HCT116 (cell line): Measurements from ENCODE around the gene BTBD9. TPM values are rescaled to one million over a fixed set of nuclear protein-coding genes. Genes with fewer than 3 reads are reported as not detected.

Experiments
- ATAC-seq: fragments of 200-7000 bp; cut with Tn5 transposase; 2 replicates; pipeline ENCODE4 v1.9.1; 2020; ENCODE audit warnings: mild to moderate bottlenecking, moderate library complexity
- BruUV-seq: library from RNA; stranded (reverse); fragments of 400-500 nt; replicated peaks from 2 replicates; lab custom pipeline; 2021; lab: Mats Ljungman, UMichigan
- CTCF ChIA-PET: fragments of 300-600 bp; sonication (Branson Sonifier 250); formaldehyde crosslinking; loops from one replicate; lab custom pipeline; 2021; ENCODE audit warnings: antibody characterized with exemption; lab: Charles Lee
- POLR2A ChIA-PET: fragments of 300-600, 350-600 bp; sonication (Branson Sonifier 250); formaldehyde crosslinking; loops from one replicate; lab custom pipeline; 2021; ENCODE audit warnings: antibody characterized with exemption; lab: Charles Lee
- RAD21 ChIA-PET, 2 experiments: fragments of 300-600 bp; sonication (Branson Sonifier 250); formaldehyde crosslinking; loops; one replicate each; lab custom pipeline; 2023; ENCODE audit warnings: low total read pairs in 2 of 2; ENCODE audit not compliant: uncharacterized antibody in 2 of 2, unreplicated experiment in 2 of 2, low non-redundant PET in 1 of 2; lab: Charles Lee
- DNase-seq: peaks from one replicate; pipeline ENCODE4 v3.0.0-alpha.2; 2010; ENCODE audit warnings: low read depth, low spot score
- H2AFZ ChIP-seq: fragments of 200-600 bp; shearing (Covaris generic), sonication (generic); 2 replicates; pipeline ENCODE4 v1.6.1; 2017; ENCODE audit warnings: low read depth, mixed run types, mixed read lengths, antibody characterized with exemption, low read length; ENCODE audit not compliant: poor library complexity, severe bottlenecking
- H3K27ac ChIP-seq: 2 replicates; pipeline ENCODE4 v1.5.1; 2012; ENCODE audit warnings: low read depth, low read length
- H3K27me3 ChIP-seq: fragments of 200-600 bp; sonication (generic); 2 replicates; pipeline ENCODE4 v1.6.1; 2016; ENCODE audit warnings: mixed run types, low read length, mixed read lengths; ENCODE audit not compliant: insufficient read depth
- H3K36me3 ChIP-seq, 2 experiments: fragments of 200-500 bp in 1 of 2; fragments of 200-600 bp in 1 of 2; sonication (Bioruptor generic) in 1 of 2; sonication (generic) in 1 of 2; 2 replicates each; pipeline versions ENCODE4 v1.5.1 to v1.6.1; 2014 to 2016; ENCODE audit warnings: low read length in 2 of 2, inconsistent platforms in 1 of 2, mixed read lengths in 1 of 2, mixed run types in 1 of 2; ENCODE audit not compliant: insufficient read depth in 2 of 2, control insufficient read depth in 1 of 2
- H3K4me1 ChIP-seq, 2 experiments: fragments of 200-600 bp in 1 of 2; sonication (generic) in 1 of 2; 2 replicates each; pipeline versions ENCODE4 v1.5.1 to v1.6.1; 2012 to 2017; ENCODE audit warnings: low read length in 2 of 2, inconsistent platforms in 1 of 2, mild to moderate bottlenecking in 1 of 2, mixed read lengths in 1 of 2, mixed run types in 1 of 2, moderate library complexity in 1 of 2; ENCODE audit not compliant: insufficient read depth in 2 of 2, control insufficient read depth in 1 of 2
- H3K4me2 ChIP-seq: fragments of 200-600 bp; sonication (generic); 2 replicates; pipeline ENCODE4 v1.6.1; 2017; ENCODE audit warnings: mixed run types, low read length, mixed read lengths
- H3K4me3 ChIP-seq, 2 experiments: fragments of 200-600 bp in 1 of 2; sonication (generic) in 1 of 2; replicated peaks in 1 of 2; 2 replicates each; pipeline ENCODE4 v1.5.1; 2011 to 2016; ENCODE audit warnings: low read length in 2 of 2, control low read depth in 1 of 2, low read depth in 1 of 2, mild to moderate bottlenecking in 1 of 2, mixed read lengths in 1 of 2, mixed run types in 1 of 2
- H3K79me2 ChIP-seq: fragments of 200-600 bp; sonication (generic); 2 replicates; pipeline ENCODE4 v1.6.1; 2017; ENCODE audit warnings: mild to moderate bottlenecking, mixed run types, low read length, moderate library complexity, mixed read lengths; ENCODE audit not compliant: insufficient read depth
- H3K9ac ChIP-seq: fragments of 200-600 bp; sonication (generic); 2 replicates; pipeline ENCODE4 v1.6.1; 2016; ENCODE audit warnings: low read length, mixed read lengths
- H3K9me2 ChIP-seq: fragments of 200-600 bp; sonication (generic), shearing (Covaris generic); 2 replicates; pipeline ENCODE4 v1.6.1; 2017; ENCODE audit warnings: mixed run types, mild to moderate bottlenecking, moderate library complexity; ENCODE audit not compliant: insufficient read depth
- H3K9me3 ChIP-seq, 2 experiments: fragments of 200-500 bp in 1 of 2; fragments of 200-600 bp in 1 of 2; sonication (Bioruptor generic) in 1 of 2; sonication (generic) in 1 of 2; 2 replicates each; pipeline ENCODE4 v1.6.1; 2014 to 2017; ENCODE audit warnings: low read length in 2 of 2, mixed read lengths in 2 of 2, inconsistent platforms in 1 of 2, low read depth in 1 of 2, mild to moderate bottlenecking in 1 of 2, mixed run types in 1 of 2, moderate library complexity in 1 of 2; ENCODE audit not compliant: control insufficient read depth in 1 of 2, insufficient read depth in 1 of 2
- H4K20me1 ChIP-seq: fragments of 200-600 bp; sonication (generic), shearing (Covaris generic); 2 replicates; pipeline ENCODE4 v1.6.1; 2017; ENCODE audit warnings: mixed run types, mild to moderate bottlenecking, moderate library complexity; ENCODE audit not compliant: insufficient read depth
- CBX3 ChIP-seq: IDR thresholded peaks from 2 replicates; pipeline ENCODE4 v1.6.1; 2012; ENCODE audit warnings: low read depth
- FOSL1 ChIP-seq: IDR thresholded peaks from 2 replicates; pipeline ENCODE4 v1.6.1; 2012; ENCODE audit warnings: low read depth
- MAX ChIP-seq: IDR thresholded peaks from 2 replicates; pipeline ENCODE4 v1.6.1; 2012
- POLR2A ChIP-seq: IDR thresholded peaks from 2 replicates; pipeline ENCODE4 v1.7.0; 2011; ENCODE audit warnings: borderline replicate concordance; ENCODE audit not compliant: insufficient read depth, insufficient read length; ENCODE audit errors: extremely low read depth
- SP1 ChIP-seq: IDR thresholded peaks from 2 replicates; pipeline ENCODE4 v1.6.1; 2012; ENCODE audit warnings: low read depth
- SRF ChIP-seq: IDR thresholded peaks from 2 replicates; pipeline ENCODE4 v1.6.1; 2012; ENCODE audit warnings: low read depth
- ZFX ChIP-seq: fragments of 450-650 bp; IDR thresholded peaks from 2 replicates; pipeline ENCODE4 v1.6.1; 2017
- intact Hi-C: fragments of 100-400 bp; cut with micrococcal nuclease; formaldehyde crosslinking; loops from 2 replicates; pipeline ENCODE4 v1.10.0; 2022
- total RNA-seq: library from RNA; stranded (reverse); gene quantifications from one replicate; pipeline ENCODE4 v1.2.1, GENCODE V29; 2021; ENCODE audit not compliant: unreplicated experiment
- TF ChIP-seq, protein P1 (sequence below): IDR thresholded peaks from 2 replicates; pipeline ENCODE4 v1.6.1; 2012
- TF ChIP-seq, protein P2 (sequence below), 3 experiments: fragments of 200-600 bp in 1 of 3; sonication (generic) in 1 of 3; IDR thresholded peaks in 2 of 3; conservative IDR thresholded peaks in 1 of 3; 2 replicates each; pipeline ENCODE4 v1.5.1; 2012 to 2017; ENCODE audit warnings: low read depth in 2 of 3, low read length in 2 of 3, antibody characterized with exemption in 1 of 3, borderline replicate concordance in 1 of 3, control low read depth in 1 of 3, mild to moderate bottlenecking in 1 of 3, mixed read lengths in 1 of 3, mixed run types in 1 of 3, moderate library complexity in 1 of 3; ENCODE audit not compliant: insufficient read depth in 1 of 3
- TF ChIP-seq, protein P3 (sequence below): IDR thresholded peaks from 2 replicates; pipeline ENCODE4 v1.6.1; 2011; ENCODE audit warnings: mild to moderate bottlenecking, low read length, moderate library complexity; ENCODE audit not compliant: insufficient replicate concordance; ENCODE audit errors: extremely low read depth

Gene BTBD9
- total RNA-seq, 1 experiment from 2014 or later = 10.9 TPM

DNA sequence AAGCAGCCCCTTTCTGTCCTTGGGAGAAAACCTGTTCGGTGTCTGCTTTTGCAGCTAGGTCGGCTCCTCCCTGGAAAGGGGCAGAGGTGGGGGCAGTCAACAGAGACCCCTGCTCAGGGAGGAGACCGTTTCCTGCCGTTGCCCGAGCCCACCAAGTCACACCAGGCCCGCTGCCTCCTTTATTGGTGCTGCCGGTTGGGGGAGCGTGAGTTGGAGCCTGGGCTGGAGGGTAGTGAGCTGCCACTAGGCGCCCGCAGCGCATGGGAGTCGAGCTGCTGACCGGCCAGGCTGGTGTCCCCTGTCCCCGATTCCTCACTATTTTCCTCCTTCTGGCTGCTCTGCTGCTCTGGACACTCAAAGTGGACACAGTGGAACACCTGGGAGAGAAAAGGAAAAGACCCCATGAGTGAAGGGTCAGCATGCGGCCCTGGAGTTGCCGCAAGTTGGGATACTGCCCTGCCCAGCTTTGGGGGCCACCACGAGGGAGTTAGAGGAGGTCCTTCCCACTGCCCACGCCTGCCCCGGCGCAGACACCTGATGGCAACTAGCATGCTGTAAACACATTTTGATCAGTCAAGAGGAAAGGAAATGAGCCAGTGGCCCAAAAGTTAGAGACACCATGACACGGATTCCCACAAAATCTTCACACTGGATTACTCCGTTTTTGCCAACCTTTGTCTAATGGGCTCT is 464.8 kb downstream of the BTBD9 start:
- no peak for TF ChIP-seq CBX3
- no peak for TF ChIP-seq SP1
- TF ChIP-seq FOSL1 = no peak
- no peak for TF ChIP-seq ZFX
- no peak for TF ChIP-seq SRF
- TF ChIP-seq, protein P1, sequence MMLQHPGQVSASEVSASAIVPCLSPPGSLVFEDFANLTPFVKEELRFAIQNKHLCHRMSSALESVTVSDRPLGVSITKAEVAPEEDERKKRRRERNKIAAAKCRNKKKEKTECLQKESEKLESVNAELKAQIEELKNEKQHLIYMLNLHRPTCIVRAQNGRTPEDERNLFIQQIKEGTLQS = no peak
- no peak for TF ChIP-seq MAX
- no peak for TF ChIP-seq POLR2A
- TF ChIP-seq, protein P2, sequence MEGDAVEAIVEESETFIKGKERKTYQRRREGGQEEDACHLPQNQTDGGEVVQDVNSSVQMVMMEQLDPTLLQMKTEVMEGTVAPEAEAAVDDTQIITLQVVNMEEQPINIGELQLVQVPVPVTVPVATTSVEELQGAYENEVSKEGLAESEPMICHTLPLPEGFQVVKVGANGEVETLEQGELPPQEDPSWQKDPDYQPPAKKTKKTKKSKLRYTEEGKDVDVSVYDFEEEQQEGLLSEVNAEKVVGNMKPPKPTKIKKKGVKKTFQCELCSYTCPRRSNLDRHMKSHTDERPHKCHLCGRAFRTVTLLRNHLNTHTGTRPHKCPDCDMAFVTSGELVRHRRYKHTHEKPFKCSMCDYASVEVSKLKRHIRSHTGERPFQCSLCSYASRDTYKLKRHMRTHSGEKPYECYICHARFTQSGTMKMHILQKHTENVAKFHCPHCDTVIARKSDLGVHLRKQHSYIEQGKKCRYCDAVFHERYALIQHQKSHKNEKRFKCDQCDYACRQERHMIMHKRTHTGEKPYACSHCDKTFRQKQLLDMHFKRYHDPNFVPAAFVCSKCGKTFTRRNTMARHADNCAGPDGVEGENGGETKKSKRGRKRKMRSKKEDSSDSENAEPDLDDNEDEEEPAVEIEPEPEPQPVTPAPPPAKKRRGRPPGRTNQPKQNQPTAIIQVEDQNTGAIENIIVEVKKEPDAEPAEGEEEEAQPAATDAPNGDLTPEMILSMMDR (IDR thresholded peaks at IDR 0.05 in 2 of 3, conservative IDR thresholded peaks at IDR 0.05 in 1 of 3; ENCODE audit: borderline replicate concordance in 1 of 3, insufficient read depth in 1 of 3, low read depth in 2 of 3, low read length in 2 of 3) = no peak
- TF ChIP-seq, protein P3, sequence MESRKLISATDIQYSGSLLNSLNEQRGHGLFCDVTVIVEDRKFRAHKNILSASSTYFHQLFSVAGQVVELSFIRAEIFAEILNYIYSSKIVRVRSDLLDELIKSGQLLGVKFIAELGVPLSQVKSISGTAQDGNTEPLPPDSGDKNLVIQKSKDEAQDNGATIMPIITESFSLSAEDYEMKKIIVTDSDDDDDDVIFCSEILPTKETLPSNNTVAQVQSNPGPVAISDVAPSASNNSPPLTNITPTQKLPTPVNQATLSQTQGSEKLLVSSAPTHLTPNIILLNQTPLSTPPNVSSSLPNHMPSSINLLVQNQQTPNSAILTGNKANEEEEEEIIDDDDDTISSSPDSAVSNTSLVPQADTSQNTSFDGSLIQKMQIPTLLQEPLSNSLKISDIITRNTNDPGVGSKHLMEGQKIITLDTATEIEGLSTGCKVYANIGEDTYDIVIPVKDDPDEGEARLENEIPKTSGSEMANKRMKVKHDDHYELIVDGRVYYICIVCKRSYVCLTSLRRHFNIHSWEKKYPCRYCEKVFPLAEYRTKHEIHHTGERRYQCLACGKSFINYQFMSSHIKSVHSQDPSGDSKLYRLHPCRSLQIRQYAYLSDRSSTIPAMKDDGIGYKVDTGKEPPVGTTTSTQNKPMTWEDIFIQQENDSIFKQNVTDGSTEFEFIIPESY = no peak
- BruUV-seq = no TSS peak
- H3K36me3 ChIP-seq = no peaks in the 10 kb centered on the region
- ChIA-PET POLR2A (no interaction called here), RAD21 (no interaction called here), CTCF (no interaction called here)
- H3K27me3 ChIP-seq = no peaks in the 10 kb centered on the region
- H3K79me2 ChIP-seq = no peaks in the 10 kb centered on the region
- no peak for ATAC-seq
- intact Hi-C loops = no loop called here
- no peaks in the 10 kb centered on the region for H3K9me2 ChIP-seq
- no peak for DNase-seq
- H3K9me3 ChIP-seq = no peaks in the 10 kb centered on the region
- no peak overlapping the region for H2AFZ ChIP-seq
- no peak overlapping the region for H3K4me3 ChIP-seq
- no peaks in the 10 kb centered on the region for H4K20me1 ChIP-seq
- H3K9ac ChIP-seq = no peak overlapping the region
- no peak overlapping the region for H3K27ac ChIP-seq
- H3K4me1 ChIP-seq = no peaks in the 10 kb centered on the region
- H3K4me2 ChIP-seq = no peak overlapping the region
